Suprapubic skin (tissue), 4 donors: ENCODE data around the gene ABTB1. TPM values are rescaled to one million over a fixed set of nuclear protein-coding genes. Genes with fewer than 3 reads are reported as not detected.
A peak's percentile ranks its signal among the peaks of the same experiment; 100 is the strongest.

Experiments used
- DNase-seq, 2 donors: peaks; one replicate each; pipeline ENCODE4 v3.0.0-alpha.2; 2019; ENCODE audit warnings: low spot score in 2 of 2
- H3K27ac ChIP-seq: fragments of 200-600 bp; sonication (generic); one replicate; pipeline ENCODE4 v1.5.1; 2019
- H3K27me3 ChIP-seq: fragments of 200-600 bp; sonication (generic); one replicate; pipeline ENCODE4 v1.5.1; 2019
- H3K36me3 ChIP-seq: fragments of 200-600 bp; sonication (generic); one replicate; pipeline ENCODE4 v1.5.1; 2019
- H3K4me1 ChIP-seq: fragments of 200-600 bp; sonication (generic); one replicate; pipeline ENCODE4 v1.5.1; 2019
- H3K4me3 ChIP-seq: fragments of 200-600 bp; sonication (generic); one replicate; pipeline ENCODE4 v1.5.1; 2019; ENCODE audit warnings: mild to moderate bottlenecking
- H3K9me3 ChIP-seq: fragments of 200-600 bp; sonication (generic); one replicate; pipeline ENCODE4 v1.5.1; 2019
- EP300 ChIP-seq: sonication (generic); formaldehyde crosslinking; IDR thresholded peaks from one replicate; pipeline ENCODE4 v1.6.1; 2017; ENCODE audit warnings: antibody characterized with exemption
- POLR2A ChIP-seq, 2 donors: fragments of 450-650 bp; IDR thresholded peaks; one replicate each; pipeline ENCODE4 v1.6.1; 2017; ENCODE audit warnings: antibody characterized with exemption in 2 of 2, mild to moderate bottlenecking in 2 of 2, moderate library complexity in 2 of 2
- POLR2AphosphoS5 ChIP-seq, 3 donors: sonication (generic); formaldehyde crosslinking; IDR thresholded peaks; one replicate each; pipeline ENCODE4 v1.6.1; 2017; ENCODE audit warnings: antibody characterized with exemption in 3 of 3
- WGBS: methylation state at CpG from one replicate; pipeline ENCODE4 v1.1.5; 2018; 5-methylcytosine and 5-hydroxymethylcytosine counted together
- total RNA-seq, 4 donors: library from RNA; depleted of rRNA; stranded (reverse); fragments of >200 nt; gene quantifications; one replicate each; pipeline ENCODE4 v1.1.0, GENCODE V29; 2016
- TF ChIP-seq, protein P1 (sequence below), 2 donors: fragments of 200-600 bp in 1 of 2; fragments of 450-650 bp in 1 of 2; sonication (generic) in 1 of 2; IDR thresholded peaks; one replicate each; pipeline ENCODE4 v1.5.1; 2016 to 2019; ENCODE audit warnings: antibody characterized with exemption in 2 of 2, mild to moderate bottlenecking in 1 of 2, moderate library complexity in 1 of 2

Gene ABTB1
- total RNA-seq, 4 donors from 2014 or later = 19.9 to 66.1 (median 35.8) TPM

DNA sequence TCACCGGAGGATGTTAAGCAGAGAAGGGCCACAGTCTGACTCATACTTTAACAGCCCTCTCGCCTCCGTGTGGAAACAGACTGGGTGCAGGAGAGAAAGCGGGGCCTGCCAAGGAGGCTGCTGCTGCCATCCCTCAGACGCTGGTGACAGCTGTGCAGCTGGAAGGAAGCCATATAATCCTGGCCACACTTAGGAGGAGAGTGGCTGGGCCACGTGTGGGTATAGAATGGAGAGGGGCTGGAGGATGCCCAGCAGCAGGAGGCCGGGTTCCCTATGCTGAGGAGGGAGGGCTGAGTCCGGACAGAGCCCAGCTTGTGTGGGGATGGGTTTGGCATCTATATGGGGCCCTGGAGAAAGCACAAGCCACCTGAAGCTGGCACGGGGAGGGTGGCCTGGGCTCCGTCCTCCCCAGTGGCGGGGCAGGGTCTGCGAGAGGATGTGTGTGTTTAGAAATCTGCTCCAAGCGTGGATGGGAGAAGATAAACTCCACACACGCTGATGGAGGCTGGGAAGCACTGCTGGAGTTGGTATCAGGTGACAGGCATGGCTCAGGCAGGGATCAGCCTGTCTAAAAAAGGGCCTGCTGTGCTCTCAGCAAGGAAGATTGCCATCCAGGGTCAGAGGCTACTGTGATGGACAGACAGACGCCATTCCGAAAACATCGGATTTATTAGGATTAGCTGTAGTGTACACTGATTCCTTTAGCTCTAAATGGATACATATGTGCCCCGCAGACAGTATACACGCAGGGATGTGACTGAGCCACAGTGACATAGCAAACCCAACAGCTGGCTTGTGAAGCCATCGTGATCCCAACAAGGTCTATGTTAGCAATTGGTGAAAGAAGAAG lies 15.9 kb downstream of the ABTB1 start:
- Histone ChIP-seq H3K36me3 (peaks cover 7% of the 10 kb centered on the region), H3K4me1 (peaks cover 12% of the 10 kb centered on the region), H3K27me3 (no peaks in the 10 kb centered on the region), H3K9me3 (no peaks in the 10 kb centered on the region), H3K27ac (no peak overlapping the region), H3K4me3 (no peak overlapping the region)
- no peak for TF ChIP-seq POLR2AphosphoS5 (IDR thresholded peaks at IDR 0.05)
- no peak for TF ChIP-seq EP300
- no peak for TF ChIP-seq POLR2A (IDR thresholded peaks at IDR 0.05)
- TF ChIP-seq, protein P1, sequence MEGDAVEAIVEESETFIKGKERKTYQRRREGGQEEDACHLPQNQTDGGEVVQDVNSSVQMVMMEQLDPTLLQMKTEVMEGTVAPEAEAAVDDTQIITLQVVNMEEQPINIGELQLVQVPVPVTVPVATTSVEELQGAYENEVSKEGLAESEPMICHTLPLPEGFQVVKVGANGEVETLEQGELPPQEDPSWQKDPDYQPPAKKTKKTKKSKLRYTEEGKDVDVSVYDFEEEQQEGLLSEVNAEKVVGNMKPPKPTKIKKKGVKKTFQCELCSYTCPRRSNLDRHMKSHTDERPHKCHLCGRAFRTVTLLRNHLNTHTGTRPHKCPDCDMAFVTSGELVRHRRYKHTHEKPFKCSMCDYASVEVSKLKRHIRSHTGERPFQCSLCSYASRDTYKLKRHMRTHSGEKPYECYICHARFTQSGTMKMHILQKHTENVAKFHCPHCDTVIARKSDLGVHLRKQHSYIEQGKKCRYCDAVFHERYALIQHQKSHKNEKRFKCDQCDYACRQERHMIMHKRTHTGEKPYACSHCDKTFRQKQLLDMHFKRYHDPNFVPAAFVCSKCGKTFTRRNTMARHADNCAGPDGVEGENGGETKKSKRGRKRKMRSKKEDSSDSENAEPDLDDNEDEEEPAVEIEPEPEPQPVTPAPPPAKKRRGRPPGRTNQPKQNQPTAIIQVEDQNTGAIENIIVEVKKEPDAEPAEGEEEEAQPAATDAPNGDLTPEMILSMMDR (IDR thresholded peaks at IDR 0.05) = no peak
- WGBS = 82% methylated on average over 18 of the region's 20 CpGs
- peak; percentile 47 to 49 for DNase-seq

- WGBS = 89% methylated on average over 18 of the region's 19 CpGs
- no peak for TF ChIP-seq POLR2AphosphoS5 (IDR thresholded peaks at IDR 0.05)
- no peak for TF ChIP-seq POLR2A (IDR thresholded peaks at IDR 0.05)
- TF ChIP-seq EP300 = no peak
- TF ChIP-seq, protein P1 (IDR thresholded peaks at IDR 0.05) = no peak
- no peaks in the 10 kb centered on the region for H3K27me3 ChIP-seq
- no peak overlapping the region for H3K27ac ChIP-seq
- H3K4me1 ChIP-seq = peaks cover 9% of the 10 kb centered on the region
- no peak overlapping the region for H3K4me3 ChIP-seq
- H3K36me3 ChIP-seq = peaks cover 7% of the 10 kb centered on the region
- H3K9me3 ChIP-seq = no peaks in the 10 kb centered on the region
- peak; percentile 44 to 65 for DNase-seq
Observed at GRCh38 chr3:127689266-127689860, 16.6 kb downstream of the ABTB1 start.

GRCh38 chr3:127690106-127690505 lies 17.4 kb downstream of the ABTB1 start:
- no peak overlapping the region for H3K4me3 ChIP-seq
- H3K36me3 ChIP-seq = peaks cover 7% of the 10 kb centered on the region
- DNase-seq = no peak
- H3K4me1 ChIP-seq = peaks cover 9% of the 10 kb centered on the region
- H3K9me3 ChIP-seq = no peaks in the 10 kb centered on the region
- TF ChIP-seq EP300 = no peak
- TF ChIP-seq POLR2AphosphoS5 (IDR thresholded peaks at IDR 0.05) = no peak
- TF ChIP-seq, protein P1 (IDR thresholded peaks at IDR 0.05) = no peak
- TF ChIP-seq POLR2A (IDR thresholded peaks at IDR 0.05) = no peak
- no CpG with 5 or more reads among the region's 4 CpGs for WGBS
- H3K27me3 ChIP-seq = no peaks in the 10 kb centered on the region
- no peak overlapping the region for H3K27ac ChIP-seq

DNA sequence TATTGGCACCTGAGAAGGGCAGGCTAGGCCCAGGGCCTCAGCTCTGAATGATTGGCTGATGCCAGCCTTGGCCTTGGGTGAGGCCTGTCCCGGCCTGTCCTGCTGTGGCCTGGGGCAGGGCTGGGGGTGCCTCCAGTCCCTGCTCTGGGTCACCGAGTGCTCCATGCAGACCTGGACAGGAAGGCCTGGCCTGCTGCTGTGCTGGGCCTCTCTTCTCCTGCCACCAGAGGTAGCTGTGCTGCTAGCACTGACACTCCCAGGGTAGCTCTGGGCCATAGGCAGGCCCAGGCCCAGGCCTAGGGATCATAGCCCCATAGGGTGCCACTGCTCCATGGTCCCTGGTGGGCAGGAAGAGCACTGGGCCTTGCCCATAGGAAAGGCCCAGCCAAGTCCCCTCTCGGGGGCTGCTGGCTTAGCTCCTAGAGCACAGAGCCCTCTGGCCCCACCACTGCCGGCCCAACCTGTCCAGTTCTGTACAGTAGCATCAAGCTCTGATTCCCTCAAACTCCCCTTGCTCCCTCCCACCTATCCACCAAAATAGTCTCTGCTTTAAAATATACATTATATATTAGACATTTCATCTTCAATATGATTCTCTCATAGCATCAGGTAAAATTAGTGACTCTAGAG lies 18.2 kb downstream of the ABTB1 start:
- Histone ChIP-seq H3K4me3 (no peak overlapping the region), H3K9me3 (no peaks in the 10 kb centered on the region), H3K27ac (no peak overlapping the region), H3K36me3 (peaks cover 7% of the 10 kb centered on the region), H3K27me3 (no peaks in the 10 kb centered on the region), H3K4me1 (peaks cover 9% of the 10 kb centered on the region)
- 89% methylated on average over 3 of the region's 4 CpGs for WGBS
- TF ChIP-seq POLR2AphosphoS5 (IDR thresholded peaks at IDR 0.05) = no peak
- no peak for TF ChIP-seq EP300
- TF ChIP-seq, protein P1 (IDR thresholded peaks at IDR 0.05) = peak in 1 of 2 donors; percentile 53
- TF ChIP-seq POLR2A (IDR thresholded peaks at IDR 0.05) = no peak
- peak in 1 of 2 donors; percentile 38 for DNase-seq

DNA sequence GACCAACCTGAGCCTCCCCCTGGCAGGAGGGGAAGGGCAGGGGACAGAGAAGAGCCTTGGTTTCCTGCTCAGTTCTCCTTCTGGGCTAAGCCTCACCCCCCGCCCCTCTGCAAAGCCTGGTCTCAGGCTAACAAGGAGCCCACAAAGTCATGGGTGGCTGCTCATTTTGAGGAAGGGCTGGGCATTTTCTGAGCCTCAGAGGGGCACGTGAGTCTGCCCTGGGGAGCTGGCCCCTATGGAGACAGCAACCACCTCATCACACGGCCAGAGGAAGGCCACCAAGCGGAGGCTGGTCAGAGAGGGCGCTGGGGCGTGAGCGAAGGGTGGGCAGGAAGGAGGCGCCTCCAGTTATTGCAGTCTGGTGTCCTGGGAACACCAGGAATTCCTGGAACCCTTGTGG lies 18.7 kb downstream of the ABTB1 start:
- no peak overlapping the region for H3K27ac ChIP-seq

More for the DNA sequence above, 18.7 kb downstream of the ABTB1 start:
- peaks cover 7% of the 10 kb centered on the region for H3K36me3 ChIP-seq
- H3K4me1 ChIP-seq = peaks cover 12% of the 10 kb centered on the region
- 93% methylated on average over 8 of the region's 8 CpGs for WGBS
- H3K4me3 ChIP-seq = no peak overlapping the region
- peak in 1 of 2 donors; percentile 57 for DNase-seq
- no peaks in the 10 kb centered on the region for H3K9me3 ChIP-seq
- TF ChIP-seq POLR2A (IDR thresholded peaks at IDR 0.05) (no peak), POLR2AphosphoS5 (IDR thresholded peaks at IDR 0.05) (no peak), EP300 (no peak)
- TF ChIP-seq, protein P1 (IDR thresholded peaks at IDR 0.05) = no peak
- H3K27me3 ChIP-seq = no peaks in the 10 kb centered on the region
